ENCODE data around the gene CDKN2B. TPM values are rescaled to one million over a fixed set of nuclear protein-coding genes. Genes with fewer than 3 reads are reported as not detected.

CDKN2B gene
- total RNA-seq, 1 donor: 0.63 TPM

Other genes with a start within 250 kb of the CDKN2B start
- 11.9 TPM for gene MTAP, start 206.7 kb downstream of the CDKN2B start, total RNA-seq
- 1.2 TPM for gene CDKN2A, start 14.9 kb downstream of the CDKN2B start, total RNA-seq
- 2.1 TPM for gene CDKN2B-AS1, start 14.5 kb downstream of the CDKN2B start, total RNA-seq

Data from mononuclear cell (primary cell).